GM04504 (cell line): Measurements from ENCODE around the gene HIP1.
A peak's percentile ranks its signal among the peaks of the same experiment; 100 is the strongest.
"Not testable (repeated sequence)": the region's sequence is repeated elsewhere in the genome, so short reads cannot be mapped to it uniquely, and the experiment has no call there.

ENCODE experiments used
- DNase-seq: peaks from one replicate; pipeline ENCODE4 v3.0.0-alpha.2; 2012; ENCODE audit warnings: low read depth

The HIP1 gene

GRCh38 chr7:75531359-75531821 is 207.4 kb downstream of the HIP1 start:
- no peak for DNase-seq

- not testable (repeated sequence) for DNase-seq
Observed at GRCh38 chr7:75527224-75527722, 211.5 kb downstream of the HIP1 start.

GRCh38 chr7:75521727-75522126 is 217.0 kb downstream of the HIP1 start:
- not testable (repeated sequence) for DNase-seq

GRCh38 chr7:75518842-75519241 is 219.9 kb downstream of the HIP1 start:
- DNase-seq = not testable (repeated sequence)

- DNase-seq = not testable (repeated sequence)
Observed at GRCh38 chr7:75509033-75509432, 229.7 kb downstream of the HIP1 start.

- not testable (repeated sequence) for DNase-seq
Observed at GRCh38 chr7:75492020-75492419, 246.7 kb downstream of the HIP1 start, which contains the start of gene SPDYE5. Gene SPDYE5 (plus strand): TSS chr7:75492320. CDS start chr7:75494048, 1,728 bp downstream.

- peak; percentile 76 for DNase-seq
Observed at GRCh38 chr7:75485979-75486643, 252.6 kb downstream of the HIP1 start, which contains the start of gene POM121C. Gene POM121C (minus strand): TSS chr7:75486299. CDS start chr7:75441496, 44,803 bp downstream.

- not testable (repeated sequence) for DNase-seq
Observed at GRCh38 chr7:75485355-75485978, 253.3 kb downstream of the HIP1 start.
